GM12878 (cell line): ENCODE data around the gene OPCML. TPM values are rescaled to one million over a fixed set of nuclear protein-coding genes. Genes with fewer than 3 reads are reported as not detected.
A peak's percentile ranks its signal among the peaks of the same experiment; 100 is the strongest.

Source experiments
- ATAC-seq: fragments of 200-7000 bp; cut with Tn5 transposase; 3 replicates; pipeline ENCODE4 v1.9.1; 2020; ENCODE audit warnings: mild to moderate bottlenecking, moderate library complexity
- BruUV-seq: library from RNA; stranded (reverse); fragments of 400-500 nt; replicated peaks from 2 replicates; lab custom pipeline; 2021; lab: Mats Ljungman, UMichigan
- CTCF ChIA-PET: fragments of 300-600 bp; sonication (Branson Sonifier 250); formaldehyde crosslinking; extraction: SDS; loops from one replicate; lab custom pipeline; 2021; ENCODE audit warnings: inconsistent platforms; lab: Yijun Ruan, JAX
- POLR2A ChIA-PET: fragments of 350-600 bp; formaldehyde crosslinking; extraction: SDS; loops from one replicate; lab custom pipeline; 2021; ENCODE audit warnings: inconsistent platforms; lab: Charles Lee
- RAD21 ChIA-PET: fragments of 300-600 bp; sonication (Branson Sonifier 250); formaldehyde crosslinking; loops from one replicate; lab custom pipeline; 2023; ENCODE audit warnings: antibody characterized with exemption; ENCODE audit not compliant: unreplicated experiment; lab: Charles Lee
- SMC1A ChIA-PET: fragments of 300-600 bp; sonication (Branson Sonifier 250); formaldehyde crosslinking; loops from one replicate; lab custom pipeline; 2023; ENCODE audit not compliant: unreplicated experiment, uncharacterized antibody; lab: Charles Lee
- DNase-seq: peaks from one replicate; pipeline ENCODE4 v3.0.0-alpha.2; 2011; ENCODE audit warnings: low read depth, low spot score
- FAIRE-seq: peaks from 3 replicates; lab custom pipeline; 2011; peaks lifted over from hg19 to GRCh38; lab: Jason Lieb, UNC
- H2AFZ ChIP-seq: 2 replicates; pipeline ENCODE4 v1.6.0; 2011; ENCODE audit warnings: low read depth, low read length, control low read depth; ENCODE audit not compliant: control insufficient read depth
- H3K27ac ChIP-seq: 2 replicates; pipeline ENCODE4 v1.5.1; 2011; ENCODE audit warnings: control low read depth; ENCODE audit not compliant: control insufficient read depth, insufficient read depth
- H3K27me3 ChIP-seq, 2 experiments: replicated peaks in 1 of 2; 2 replicates each; pipeline versions ENCODE4 v1.6.0 to v1.6.1; 2011; ENCODE audit warnings: low read length in 1 of 2; ENCODE audit not compliant: control insufficient read depth in 2 of 2, insufficient read depth in 2 of 2
- H3K36me3 ChIP-seq, 2 experiments: 2 replicates each; pipeline ENCODE4 v1.5.1; 2011; ENCODE audit warnings: low read length in 1 of 2; ENCODE audit not compliant: control insufficient read depth in 2 of 2, insufficient read depth in 2 of 2
- H3K4me1 ChIP-seq: 2 replicates; pipeline ENCODE4 v1.6.1; 2011; ENCODE audit warnings: mild to moderate bottlenecking, low read length, moderate library complexity, mixed read lengths; ENCODE audit not compliant: control insufficient read depth, insufficient read depth
- H3K4me2 ChIP-seq: 2 replicates; pipeline ENCODE4 v1.6.0; 2011; ENCODE audit warnings: control low read depth; ENCODE audit not compliant: control insufficient read depth, insufficient read depth
- H3K4me3 ChIP-seq: fragments of 200-600 bp; sonication (generic); 2 replicates; pipeline ENCODE4 v1.5.1; 2016
- H3K79me2 ChIP-seq: 2 replicates; pipeline ENCODE4 v1.6.0; 2011; ENCODE audit warnings: low read length; ENCODE audit not compliant: control insufficient read depth, insufficient read depth
- H3K9ac ChIP-seq: 2 replicates; pipeline ENCODE4 v1.8.0; 2011; ENCODE audit warnings: low read length, control low read depth, mixed read lengths; ENCODE audit not compliant: control insufficient read depth, insufficient read depth
- H3K9me3 ChIP-seq: replicated peaks from 3 replicates; pipeline ENCODE4 v1.5.1; 2011; ENCODE audit warnings: mild to moderate bottlenecking, low read length; ENCODE audit not compliant: control insufficient read depth, insufficient read depth
- H4K20me1 ChIP-seq: 2 replicates; pipeline ENCODE4 v1.6.0; 2011; ENCODE audit not compliant: control insufficient read depth, insufficient read depth
- BRCA1 ChIP-seq: IDR thresholded peaks from 2 replicates; pipeline ENCODE4 v1.6.1; 2011; ENCODE audit warnings: low read depth, low read length, improper control_type of control experiment
- CBX3 ChIP-seq: fragments of 200-600 bp; sonication (generic); IDR thresholded peaks from 2 replicates; pipeline ENCODE4 v1.6.1; 2016; ENCODE audit warnings: low read depth, borderline replicate concordance
- CHD1 ChIP-seq: IDR thresholded peaks from 2 replicates; pipeline ENCODE4 v1.6.1; 2012; ENCODE audit warnings: low read depth, low read length, improper control_type of control experiment
- HDAC2 ChIP-seq: fragments of 200-600 bp; sonication (generic); IDR thresholded peaks from 2 replicates; pipeline ENCODE4 v1.6.1; 2017
- RAD51 ChIP-seq: fragments of 450-650 bp; IDR thresholded peaks from 2 replicates; pipeline ENCODE4 v1.6.1; 2016; ENCODE audit warnings: moderate library complexity, mild to moderate bottlenecking, inconsistent platforms
- RFX5 ChIP-seq: IDR thresholded peaks from 2 replicates; pipeline ENCODE4 v1.6.1; 2011; ENCODE audit warnings: low read depth, low read length, improper control_type of control experiment
- SMAD5 ChIP-seq: IDR thresholded peaks from 2 replicates; pipeline ENCODE4 v1.6.1; 2016; ENCODE audit warnings: antibody characterized with exemption, low read depth
- SREBF2 ChIP-seq: IDR thresholded peaks from 2 replicates; pipeline ENCODE4 v1.6.1; 2012; ENCODE audit warnings: mild to moderate bottlenecking, low read length
- STAT1 ChIP-seq: fragments of 450-650 bp; conservative IDR thresholded peaks from 2 replicates; pipeline ENCODE4 v1.6.1; 2014; ENCODE audit warnings: antibody characterized with exemption, mild to moderate bottlenecking
- SUPT20H ChIP-seq: IDR thresholded peaks from 2 replicates; pipeline ENCODE4 v1.6.1; 2011; ENCODE audit warnings: low read depth, mild to moderate bottlenecking, low read length, moderate library complexity, borderline replicate concordance; ENCODE audit not compliant: control insufficient read depth
- YBX1 ChIP-seq: fragments of 450-650 bp; IDR thresholded peaks from 2 replicates; pipeline ENCODE4 v1.6.1; 2016; ENCODE audit warnings: antibody characterized with exemption
- WGBS: methylation state at CpG from one replicate; pipeline ENCODE4 v1.1.6; 2016; ENCODE audit warnings: low lambda C conversion rate; ENCODE audit not compliant: insufficient replicate concordance, insufficient coverage; ENCODE audit errors: missing lambda C conversion rate; 5-methylcytosine and 5-hydroxymethylcytosine counted together
- in situ Hi-C: fragments of 300-500 bp; cut with MboI; formaldehyde crosslinking; loops from 9 replicates; pipeline ENCODE4 v1.14.3; 2018; ENCODE audit warnings: mixed read lengths
- intact Hi-C: fragments of 100-400 bp; cut with micrococcal nuclease; formaldehyde crosslinking; loops from one replicate; pipeline ENCODE4 v1.14.2; 2022; ENCODE audit not compliant: unreplicated experiment
- polyA plus RNA-seq, 11 experiments: library from polyadenylated mRNA; depleted of rRNA in 4 of 11; unstranded in 6 of 11; stranded (reverse) in 5 of 11; fragments of >200 nt; fragmentation: Nextera tagmentation in 4 of 11; fragmentation: Illumina TruSeq in 1 of 11; extraction: Ambion mirVana in 4 of 11; extraction: Trizol in 1 of 11; gene quantifications; 1 replicate in 1 of 11; 2 replicates in 10 of 11; pipeline versions ENCODE4 v1.2.1 to v1.2.3, GENCODE V29; 2011 to 2016; ENCODE audit warnings: inconsistent platforms in 2 of 11, missing spikeins in 2 of 11, low read depth in 1 of 11
- total RNA-seq, 4 experiments: library from RNA; depleted of rRNA in 3 of 4; stranded (reverse); fragments of >200 nt in 3 of 4; fragmentation: Illumina TruSeq in 1 of 4; extraction: Trizol in 1 of 4; gene quantifications; 2 replicates each; pipeline versions ENCODE4 v1.2.1 to v1.2.3, GENCODE V29; 2013 to 2021
- TF ChIP-seq, protein P1 (sequence below), 3 experiments: IDR thresholded peaks in 2 of 3; conservative IDR thresholded peaks in 1 of 3; 2 replicates each; pipeline ENCODE4 v1.5.1; 2011; ENCODE audit warnings: low read depth in 3 of 3, low read length in 3 of 3, mild to moderate bottlenecking in 3 of 3, control low read depth in 2 of 3, moderate library complexity in 2 of 3, inconsistent platforms in 1 of 3, mixed read lengths in 1 of 3; ENCODE audit not compliant: control insufficient read depth in 2 of 3, insufficient read depth in 1 of 3; ENCODE audit errors: extremely low read depth in 1 of 3
- TF ChIP-seq, protein P2 (sequence below): fragments of 450-650 bp; IDR thresholded peaks from 2 replicates; pipeline ENCODE4 v1.6.1; 2017; ENCODE audit warnings: mild to moderate bottlenecking, moderate library complexity

The OPCML gene
- total and polyA plus RNA-seq, 10 of the 15 experiments (the other 5 are each of a cell fraction or from before 2014, with no cell fraction given), result 0.84 TPM; not detected in 9

DNA sequence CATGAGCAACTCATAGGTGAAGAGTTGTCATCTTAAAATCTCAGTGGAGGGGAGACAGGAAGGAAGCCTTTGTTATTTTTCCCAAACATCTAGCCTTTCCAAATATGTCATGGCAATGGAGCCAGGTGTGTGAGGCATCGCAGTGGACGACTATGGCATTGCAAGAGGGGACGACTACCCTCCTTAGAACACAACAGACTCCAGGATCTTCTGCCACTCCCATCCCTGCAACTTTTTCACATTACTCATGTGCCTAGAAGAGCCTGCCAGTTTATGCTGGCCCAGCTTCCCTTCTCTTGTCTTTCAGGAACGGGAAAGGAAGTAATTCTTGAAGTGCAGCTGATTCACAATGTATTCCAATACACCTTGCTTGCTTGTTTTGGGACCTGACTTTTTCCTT, 1008.4 kb downstream of the OPCML start:
- Histone ChIP-seq H3K9ac (no peak overlapping the region), H4K20me1 (no peaks in the 10 kb centered on the region), H3K27me3 (no peaks in the 10 kb centered on the region), H3K9me3 (no peaks in the 10 kb centered on the region), H2AFZ (no peak overlapping the region), H3K79me2 (no peaks in the 10 kb centered on the region), H3K4me2 (no peak overlapping the region), H3K4me1 (no peaks in the 10 kb centered on the region), H3K4me3 (no peak overlapping the region), H3K27ac (no peak overlapping the region), H3K36me3 (no peaks in the 10 kb centered on the region)
- ATAC-seq, result no peak
- in situ Hi-C loops, result no loop called here
- intact Hi-C loops, result no loop called here
- FAIRE-seq, result no peak
- TF ChIP-seq, protein P1, sequence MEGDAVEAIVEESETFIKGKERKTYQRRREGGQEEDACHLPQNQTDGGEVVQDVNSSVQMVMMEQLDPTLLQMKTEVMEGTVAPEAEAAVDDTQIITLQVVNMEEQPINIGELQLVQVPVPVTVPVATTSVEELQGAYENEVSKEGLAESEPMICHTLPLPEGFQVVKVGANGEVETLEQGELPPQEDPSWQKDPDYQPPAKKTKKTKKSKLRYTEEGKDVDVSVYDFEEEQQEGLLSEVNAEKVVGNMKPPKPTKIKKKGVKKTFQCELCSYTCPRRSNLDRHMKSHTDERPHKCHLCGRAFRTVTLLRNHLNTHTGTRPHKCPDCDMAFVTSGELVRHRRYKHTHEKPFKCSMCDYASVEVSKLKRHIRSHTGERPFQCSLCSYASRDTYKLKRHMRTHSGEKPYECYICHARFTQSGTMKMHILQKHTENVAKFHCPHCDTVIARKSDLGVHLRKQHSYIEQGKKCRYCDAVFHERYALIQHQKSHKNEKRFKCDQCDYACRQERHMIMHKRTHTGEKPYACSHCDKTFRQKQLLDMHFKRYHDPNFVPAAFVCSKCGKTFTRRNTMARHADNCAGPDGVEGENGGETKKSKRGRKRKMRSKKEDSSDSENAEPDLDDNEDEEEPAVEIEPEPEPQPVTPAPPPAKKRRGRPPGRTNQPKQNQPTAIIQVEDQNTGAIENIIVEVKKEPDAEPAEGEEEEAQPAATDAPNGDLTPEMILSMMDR (IDR thresholded peaks at IDR 0.05 in 2 of 3, conservative IDR thresholded peaks at IDR 0.05 in 1 of 3; ENCODE audit: control insufficient read depth in 2 of 3, extremely low read depth in 1 of 3, insufficient read depth in 1 of 3, low read depth in 3 of 3, low read length in 3 of 3), result peak in 1 of 3 experiments; percentile 19; a peak in 1 of 6 replicates
- TF ChIP-seq HDAC2, result no peak
- POLR2A ChIA-PET, result no interaction called here
- SMC1A ChIA-PET, result interaction anchor here (1.7 kb wide), 1 partner anchor 9 kb away, joined by 5 read pairs; no protein-coding TSS in a partner anchor
- CTCF ChIA-PET, result no interaction called here
- no peak for DNase-seq
- BruUV-seq, result no TSS peak
- RAD21 ChIA-PET, result no interaction called here
- 9% methylated on average over 4 of the region's 4 CpGs for WGBS

DNA sequence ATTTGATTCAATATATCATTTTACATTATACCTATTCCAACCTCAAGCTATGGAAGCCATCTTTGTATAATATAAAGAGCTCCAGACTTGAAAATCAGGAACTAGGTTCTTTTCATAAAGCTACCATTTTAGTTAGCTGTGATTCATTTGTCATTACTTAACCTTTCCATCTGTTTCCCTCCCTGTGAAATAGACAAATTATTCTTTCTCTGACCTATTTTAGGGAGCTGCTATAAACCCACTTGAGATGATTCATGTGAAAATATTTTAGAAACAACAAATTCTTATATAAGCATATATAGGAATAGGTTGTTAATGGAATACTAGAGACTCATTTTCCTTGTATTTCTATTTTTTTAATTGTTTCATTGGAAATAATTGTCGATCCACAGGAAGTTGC, 1012.1 kb downstream of the OPCML start:
- no peaks in the 10 kb centered on the region for H3K9me3 ChIP-seq
- intact Hi-C loops (no loop called here), in situ Hi-C loops (no loop called here)
- RAD21 ChIA-PET, result no interaction called here
- no peak overlapping the region for H3K27ac ChIP-seq
- no peak overlapping the region for H2AFZ ChIP-seq
- no peaks in the 10 kb centered on the region for H4K20me1 ChIP-seq
- 0% methylated on average over 1 of the region's 1 CpG for WGBS
- H3K9ac ChIP-seq, result no peak overlapping the region
- FAIRE-seq (no peak), DNase-seq (no peak), ATAC-seq (no peak)
- POLR2A ChIA-PET, result interaction anchor here (0.5 kb wide), 1 partner anchor 63 kb away, joined by 3 read pairs; no protein-coding TSS in a partner anchor
- H3K4me3 ChIP-seq, result no peak overlapping the region
- no TSS peak for BruUV-seq
- no peak overlapping the region for H3K4me2 ChIP-seq
- no peaks in the 10 kb centered on the region for H3K4me1 ChIP-seq
- no peaks in the 10 kb centered on the region for H3K36me3 ChIP-seq
- H3K79me2 ChIP-seq, result no peaks in the 10 kb centered on the region
- SMC1A ChIA-PET, result interaction anchor here (1.0 kb wide), 1 partner anchor 11 kb away, joined by 3 read pairs; no protein-coding TSS in a partner anchor
- CTCF ChIA-PET, result interaction anchor here (0.7 kb wide), 1 partner anchor 62 kb away, joined by 3 read pairs; no protein-coding TSS in a partner anchor
- H3K27me3 ChIP-seq, result no peaks in the 10 kb centered on the region
- TF ChIP-seq SUPT20H (no peak), YBX1 (no peak), SREBF2 (no peak), CHD1 (no peak), SMAD5 (no peak), STAT1 (no peak), BRCA1 (no peak), RAD51 (no peak), RFX5 (no peak), CBX3 (no peak)
- TF ChIP-seq, protein P2, sequence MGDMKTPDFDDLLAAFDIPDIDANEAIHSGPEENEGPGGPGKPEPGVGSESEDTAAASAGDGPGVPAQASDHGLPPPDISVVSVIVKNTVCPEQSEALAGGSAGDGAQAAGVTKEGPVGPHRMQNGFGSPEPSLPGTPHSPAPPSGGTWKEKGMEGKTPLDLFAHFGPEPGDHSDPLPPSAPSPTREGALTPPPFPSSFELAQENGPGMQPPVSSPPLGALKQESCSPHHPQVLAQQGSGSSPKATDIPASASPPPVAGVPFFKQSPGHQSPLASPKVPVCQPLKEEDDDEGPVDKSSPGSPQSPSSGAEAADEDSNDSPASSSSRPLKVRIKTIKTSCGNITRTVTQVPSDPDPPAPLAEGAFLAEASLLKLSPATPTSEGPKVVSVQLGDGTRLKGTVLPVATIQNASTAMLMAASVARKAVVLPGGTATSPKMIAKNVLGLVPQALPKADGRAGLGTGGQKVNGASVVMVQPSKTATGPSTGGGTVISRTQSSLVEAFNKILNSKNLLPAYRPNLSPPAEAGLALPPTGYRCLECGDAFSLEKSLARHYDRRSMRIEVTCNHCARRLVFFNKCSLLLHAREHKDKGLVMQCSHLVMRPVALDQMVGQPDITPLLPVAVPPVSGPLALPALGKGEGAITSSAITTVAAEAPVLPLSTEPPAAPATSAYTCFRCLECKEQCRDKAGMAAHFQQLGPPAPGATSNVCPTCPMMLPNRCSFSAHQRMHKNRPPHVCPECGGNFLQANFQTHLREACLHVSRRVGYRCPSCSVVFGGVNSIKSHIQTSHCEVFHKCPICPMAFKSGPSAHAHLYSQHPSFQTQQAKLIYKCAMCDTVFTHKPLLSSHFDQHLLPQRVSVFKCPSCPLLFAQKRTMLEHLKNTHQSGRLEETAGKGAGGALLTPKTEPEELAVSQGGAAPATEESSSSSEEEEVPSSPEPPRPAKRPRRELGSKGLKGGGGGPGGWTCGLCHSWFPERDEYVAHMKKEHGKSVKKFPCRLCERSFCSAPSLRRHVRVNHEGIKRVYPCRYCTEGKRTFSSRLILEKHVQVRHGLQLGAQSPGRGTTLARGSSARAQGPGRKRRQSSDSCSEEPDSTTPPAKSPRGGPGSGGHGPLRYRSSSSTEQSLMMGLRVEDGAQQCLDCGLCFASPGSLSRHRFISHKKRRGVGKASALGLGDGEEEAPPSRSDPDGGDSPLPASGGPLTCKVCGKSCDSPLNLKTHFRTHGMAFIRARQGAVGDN, result no peak
